Effector memory CD4-positive, alpha-beta T cell (primary cell): ENCODE data around the gene KIF26B.

Source experiments
- DNase-seq, 3 donors: peaks; one replicate each; pipeline ENCODE4 v3.0.0-alpha.2; 2020
- H3K27ac ChIP-seq: 2 replicates; pipeline ENCODE4 v1.7.0; 2013; ENCODE audit warnings: mild to moderate bottlenecking, low read length, moderate library complexity; ENCODE audit not compliant: insufficient read depth, poor library complexity, severe bottlenecking
- H3K27me3 ChIP-seq: replicated peaks from 2 replicates; pipeline ENCODE4 v1.7.0; 2013; ENCODE audit warnings: mild to moderate bottlenecking, low read length; ENCODE audit not compliant: insufficient read depth, control insufficient read depth, poor library complexity, severe bottlenecking
- H3K36me3 ChIP-seq: 2 replicates; pipeline ENCODE4 v1.7.0; 2013; ENCODE audit warnings: mild to moderate bottlenecking, low read length, moderate library complexity; ENCODE audit not compliant: control insufficient read depth, insufficient read depth
- H3K4me1 ChIP-seq: 2 replicates; pipeline ENCODE4 v1.7.0; 2013; ENCODE audit warnings: low read length, mild to moderate bottlenecking; ENCODE audit not compliant: control insufficient read depth, insufficient read depth, poor library complexity, severe bottlenecking
- H3K4me3 ChIP-seq: 2 replicates; pipeline ENCODE4 v1.7.0; 2013; ENCODE audit warnings: low read length, low read depth, mild to moderate bottlenecking; ENCODE audit not compliant: insufficient read depth, poor library complexity, severe bottlenecking
- H3K9me3 ChIP-seq: 2 replicates; pipeline ENCODE4 v1.7.0; 2013; ENCODE audit warnings: mild to moderate bottlenecking, low read length, moderate library complexity; ENCODE audit not compliant: control insufficient read depth

KIF26B gene

GRCh38 chr1:245247801-245248200 lies 93.0 kb downstream of the KIF26B start:
- Histone ChIP-seq H3K27me3 (no peaks in the 10 kb centered on the region), H3K9me3 (no peaks in the 10 kb centered on the region), H3K4me3 (no peak overlapping the region), H3K27ac (no peak overlapping the region), H3K4me1 (no peaks in the 10 kb centered on the region), H3K36me3 (no peaks in the 10 kb centered on the region)
- DNase-seq: no peak

GRCh38 chr1:245248231-245248731 lies 93.5 kb downstream of the KIF26B start:
- Histone ChIP-seq H3K27me3 (no peaks in the 10 kb centered on the region), H3K4me1 (no peaks in the 10 kb centered on the region), H3K4me3 (no peak overlapping the region), H3K27ac (no peak overlapping the region), H3K36me3 (no peaks in the 10 kb centered on the region), H3K9me3 (no peaks in the 10 kb centered on the region)
- no peak for DNase-seq

GRCh38 chr1:245255783-245256182 lies 101.0 kb downstream of the KIF26B start:
- H3K4me3 ChIP-seq: no peak overlapping the region
- H3K36me3 ChIP-seq: no peaks in the 10 kb centered on the region
- no peaks in the 10 kb centered on the region for H3K9me3 ChIP-seq
- DNase-seq: no peak
- no peaks in the 10 kb centered on the region for H3K27me3 ChIP-seq
- no peak overlapping the region for H3K27ac ChIP-seq
- no peaks in the 10 kb centered on the region for H3K4me1 ChIP-seq

- H3K27me3 ChIP-seq: no peaks in the 10 kb centered on the region
- H3K9me3 ChIP-seq: no peaks in the 10 kb centered on the region
- no peak overlapping the region for H3K4me3 ChIP-seq
- no peaks in the 10 kb centered on the region for H3K36me3 ChIP-seq
- DNase-seq: no peak
- H3K27ac ChIP-seq: no peak overlapping the region
- H3K4me1 ChIP-seq: no peaks in the 10 kb centered on the region
Observed at GRCh38 chr1:245256528-245256927, 101.7 kb downstream of the KIF26B start.

GRCh38 chr1:245258271-245258920 lies 103.6 kb downstream of the KIF26B start:
- Histone ChIP-seq H3K27ac (no peak overlapping the region), H3K4me1 (no peaks in the 10 kb centered on the region), H3K4me3 (no peak overlapping the region), H3K36me3 (no peaks in the 10 kb centered on the region), H3K9me3 (no peaks in the 10 kb centered on the region), H3K27me3 (no peaks in the 10 kb centered on the region)
- DNase-seq: no peak

- Histone ChIP-seq H3K9me3 (no peaks in the 10 kb centered on the region), H3K27me3 (no peaks in the 10 kb centered on the region), H3K36me3 (no peaks in the 10 kb centered on the region)
Observed at GRCh38 chr1:245260110-245260882, 105.5 kb downstream of the KIF26B start.

GRCh38 chr1:245260883-245261282 lies 106.1 kb downstream of the KIF26B start:
- no peak overlapping the region for H3K4me3 ChIP-seq
- no peaks in the 10 kb centered on the region for H3K4me1 ChIP-seq
- H3K9me3 ChIP-seq: no peaks in the 10 kb centered on the region
- no peak overlapping the region for H3K27ac ChIP-seq
- H3K27me3 ChIP-seq: no peaks in the 10 kb centered on the region
- no peaks in the 10 kb centered on the region for H3K36me3 ChIP-seq
- DNase-seq: no peak

More at GRCh38 chr1:245260110-245260882, 105.5 kb downstream of the KIF26B start:
- Histone ChIP-seq H3K27ac (no peak overlapping the region), H3K4me3 (no peak overlapping the region), H3K4me1 (no peaks in the 10 kb centered on the region)
- DNase-seq: no peak

GRCh38 chr1:245261786-245262185 lies 107.0 kb downstream of the KIF26B start:
- DNase-seq: no peak
- H3K27me3 ChIP-seq: no peaks in the 10 kb centered on the region
- H3K36me3 ChIP-seq: no peaks in the 10 kb centered on the region
- H3K4me3 ChIP-seq: no peak overlapping the region
- H3K27ac ChIP-seq: no peak overlapping the region
- no peaks in the 10 kb centered on the region for H3K9me3 ChIP-seq
- H3K4me1 ChIP-seq: no peaks in the 10 kb centered on the region

GRCh38 chr1:245263529-245264095 lies 108.8 kb downstream of the KIF26B start:
- Histone ChIP-seq H3K9me3 (no peaks in the 10 kb centered on the region), H3K36me3 (no peaks in the 10 kb centered on the region), H3K4me1 (no peaks in the 10 kb centered on the region), H3K27me3 (no peaks in the 10 kb centered on the region), H3K4me3 (no peak overlapping the region), H3K27ac (no peak overlapping the region)
- no peak for DNase-seq

GRCh38 chr1:245264226-245264625 lies 109.4 kb downstream of the KIF26B start:
- H3K27ac ChIP-seq: no peak overlapping the region

More at GRCh38 chr1:245264226-245264625, 109.4 kb downstream of the KIF26B start:
- no peaks in the 10 kb centered on the region for H3K36me3 ChIP-seq
- H3K4me1 ChIP-seq: no peaks in the 10 kb centered on the region
- H3K4me3 ChIP-seq: no peak overlapping the region
- no peaks in the 10 kb centered on the region for H3K9me3 ChIP-seq
- H3K27me3 ChIP-seq: no peaks in the 10 kb centered on the region
- no peak for DNase-seq
